Brain microvascular endothelial cell (primary cell): ENCODE data around the gene RHOBTB1.

Source experiments
- DNase-seq: peaks from one replicate; pipeline ENCODE4 v3.0.0-alpha.2; 2020
- H3K27ac ChIP-seq: fragments of 250-450 bp; sonication (Bioruptor Pico); 2 replicates; pipeline ENCODE4 v1.5.1; 2020; ENCODE audit warnings: mild to moderate bottlenecking, moderate library complexity
- H3K27me3 ChIP-seq: fragments of 250-450 bp; sonication (Bioruptor Pico); replicated peaks from 2 replicates; pipeline ENCODE4 v1.5.1; 2020; ENCODE audit warnings: mild to moderate bottlenecking
- H3K36me3 ChIP-seq: fragments of 250-450 bp; sonication (Bioruptor Pico); replicated peaks from 2 replicates; pipeline ENCODE4 v1.5.1; 2020; ENCODE audit warnings: mild to moderate bottlenecking
- H3K4me3 ChIP-seq: 2 replicates; pipeline ENCODE4 v1.5.1; 2011; ENCODE audit warnings: low read depth, mild to moderate bottlenecking, control low read depth, low read length, moderate library complexity
- CTCF ChIP-seq: IDR thresholded peaks from 2 replicates; pipeline ENCODE4 v1.5.1; 2011; ENCODE audit warnings: low read depth, mild to moderate bottlenecking, moderate library complexity, low read length, control low read depth, inconsistent platforms; ENCODE audit errors: missing control alignments
- in situ Hi-C: cut with HindIII; loops from 2 replicates; pipeline ENCODE4 v1.10.0; 2017; ENCODE audit warnings: low sequenced_read_pairs, low pct_ligation_motif_present

RHOBTB1 gene

DNA sequence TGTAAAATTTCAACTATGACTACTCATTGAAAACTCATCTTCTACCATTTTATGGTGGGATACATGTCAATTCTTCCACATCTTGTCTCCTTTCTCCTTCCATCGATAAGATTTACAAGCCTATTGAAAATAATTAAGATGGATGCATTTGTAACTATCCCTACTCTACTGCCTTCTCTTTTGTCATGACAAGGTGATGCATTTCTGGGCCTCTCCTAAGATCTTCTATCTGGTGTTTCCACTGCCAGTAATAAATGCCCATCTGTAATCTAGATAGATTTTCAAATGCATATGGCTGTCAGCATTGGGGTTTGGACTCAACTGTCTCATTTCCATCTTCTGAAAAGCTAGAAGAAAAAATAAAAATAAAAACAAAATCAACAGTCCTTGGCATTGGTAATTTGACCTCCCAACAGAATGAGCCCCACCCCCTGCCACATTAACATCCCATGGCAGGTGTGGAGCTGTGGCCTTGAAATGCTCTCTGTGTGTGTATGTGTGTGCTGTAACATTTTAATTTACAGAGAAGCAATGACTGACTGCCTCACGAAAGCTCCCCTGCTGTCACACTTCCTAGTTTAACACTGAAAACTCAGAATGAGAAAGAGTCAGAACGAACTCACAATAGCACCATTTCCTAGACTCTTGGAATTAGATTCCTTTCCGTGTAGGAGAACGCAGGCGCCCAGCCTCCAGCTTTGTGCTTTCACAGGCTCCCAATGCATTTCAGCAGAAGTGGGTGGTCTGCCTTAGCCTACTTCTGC is 74.2 kb downstream of the RHOBTB1 start:
- Histone ChIP-seq H3K27me3 (no peaks in the 10 kb centered on the region), H3K4me3 (no peak overlapping the region), H3K36me3 (no peaks in the 10 kb centered on the region), H3K27ac (no peak overlapping the region)
- TF ChIP-seq CTCF: no peak
- in situ Hi-C loops: no loop called here
- no peak for DNase-seq

GRCh38 chr10:60868946-60869345 is 75.0 kb downstream of the RHOBTB1 start:
- in situ Hi-C loops: no loop called here
- no peak for DNase-seq
- Histone ChIP-seq H3K27me3 (no peaks in the 10 kb centered on the region), H3K36me3 (no peaks in the 10 kb centered on the region), H3K4me3 (no peak overlapping the region), H3K27ac (no peak overlapping the region)
- no peak for TF ChIP-seq CTCF

GRCh38 chr10:60865198-60865783 is 78.7 kb downstream of the RHOBTB1 start:
- Histone ChIP-seq H3K4me3 (no peak overlapping the region), H3K27me3 (no peaks in the 10 kb centered on the region), H3K36me3 (no peaks in the 10 kb centered on the region), H3K27ac (no peak overlapping the region)
- no peak for DNase-seq
- TF ChIP-seq CTCF: no peak
- in situ Hi-C loops: no loop called here

DNA sequence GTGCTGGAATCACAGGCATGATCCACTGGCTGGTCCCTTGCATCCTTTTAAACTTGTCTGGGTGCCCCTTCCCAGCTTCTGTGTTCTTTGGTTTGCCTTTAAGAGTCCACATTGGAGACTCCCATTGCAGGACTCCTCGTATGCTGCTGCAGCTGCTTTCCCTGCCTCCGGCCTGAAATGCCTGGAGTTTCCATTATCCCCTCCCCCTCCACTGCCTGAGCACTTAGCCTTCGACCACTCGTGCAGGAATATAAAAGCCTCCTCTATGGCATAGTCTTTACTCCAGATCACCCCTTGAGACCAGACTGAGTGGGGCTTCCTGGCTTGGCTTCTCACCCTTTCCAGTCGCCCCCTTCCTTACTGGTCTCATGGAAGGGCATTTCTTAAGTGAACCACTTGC is 80.2 kb downstream of the RHOBTB1 start:
- H3K4me3 ChIP-seq: no peak overlapping the region
- in situ Hi-C loops: no loop called here

DNA sequence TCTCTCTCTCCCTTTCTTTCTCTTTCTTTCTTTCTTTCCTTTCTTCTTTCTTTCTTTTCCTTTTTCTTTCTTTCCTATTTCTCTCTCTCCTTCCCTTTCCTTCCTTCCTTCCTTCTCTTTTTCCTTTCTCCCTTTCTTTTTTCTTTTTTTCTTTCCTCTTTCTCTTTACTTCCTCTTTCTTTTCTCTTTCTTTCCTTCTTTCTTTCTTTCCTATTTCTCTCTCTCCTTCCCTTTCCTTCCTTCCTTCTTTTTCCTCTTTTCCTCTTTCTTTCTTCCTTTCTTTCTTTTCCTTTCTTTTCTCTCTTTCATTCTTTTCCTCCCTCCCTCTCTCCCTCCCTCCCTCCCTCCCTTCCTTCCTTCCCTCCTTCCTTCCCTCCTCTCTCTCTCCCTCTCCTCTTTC is 81.5 kb downstream of the RHOBTB1 start:
- in situ Hi-C loops: no loop called here
- Histone ChIP-seq H3K36me3 (no peaks in the 10 kb centered on the region), H3K27ac (no peak overlapping the region), H3K27me3 (no peaks in the 10 kb centered on the region), H3K4me3 (no peak overlapping the region)
- DNase-seq: no peak
- no peak for TF ChIP-seq CTCF

More for the DNA sequence above, 80.2 kb downstream of the RHOBTB1 start:
- no peak overlapping the region for H3K27ac ChIP-seq
- DNase-seq: no peak
- H3K36me3 ChIP-seq: no peaks in the 10 kb centered on the region
- TF ChIP-seq CTCF: no peak
- no peaks in the 10 kb centered on the region for H3K27me3 ChIP-seq
